ENCODE results near the gene EIF2B4. TPM values are rescaled to one million over a fixed set of nuclear protein-coding genes. Genes with fewer than 3 reads are reported as not detected.
A peak's percentile ranks its signal among the peaks of the same experiment; 100 is the strongest.

EIF2B4 gene
- total and polyA plus RNA-seq, 9 of the 15 experiments (the other 6 are each of a cell fraction or from before 2014, with no cell fraction given) = 29.7 to 80.3 (median 58.9) TPM

DNA sequence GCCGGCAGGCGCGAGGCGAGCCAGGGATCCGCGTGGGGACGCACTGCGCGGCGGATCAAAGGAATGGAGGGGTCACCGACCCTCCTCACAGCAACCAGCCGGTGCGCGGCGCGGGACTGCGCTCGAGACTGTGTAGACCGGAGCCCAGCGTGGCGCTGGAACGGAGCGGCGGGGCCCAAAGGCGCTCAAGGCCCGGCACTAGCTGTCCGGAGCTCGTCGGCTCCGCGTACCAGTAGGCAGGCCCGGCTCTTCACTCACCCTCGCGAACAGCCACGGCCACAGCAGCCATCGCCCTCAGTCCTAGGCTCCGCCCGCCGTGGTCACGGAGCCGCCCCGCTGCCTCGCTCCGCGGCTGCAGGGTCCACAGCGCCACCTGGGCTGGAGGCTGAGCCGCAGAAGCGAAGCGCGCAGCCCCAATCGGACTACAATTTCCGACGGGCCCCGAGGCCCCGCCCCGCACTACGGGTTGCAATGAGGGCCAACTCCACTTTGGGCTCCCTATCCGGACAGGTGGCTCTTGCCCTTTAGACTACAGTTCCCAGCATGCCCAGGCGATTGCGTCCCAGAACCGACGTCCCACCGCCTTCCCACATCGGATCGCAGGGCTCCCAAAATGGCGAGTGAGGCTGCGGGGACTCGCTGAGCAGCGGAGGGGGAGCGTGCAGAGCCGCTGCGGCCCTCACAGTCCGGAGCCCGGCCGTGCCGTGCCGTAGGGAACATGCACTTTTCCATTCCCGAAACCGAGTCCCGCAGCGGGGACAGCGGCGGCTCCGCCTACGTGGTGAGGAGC, at the start of gene EIF2B4, which contains the start of gene SNX17 (continued):
- TF ChIP-seq ATF7 (IDR thresholded peaks at IDR 0.05) (peak; percentile 91), NR2C1 (IDR thresholded peaks at IDR 0.05) (peak; percentile 73), NR2C1 (tag; IDR thresholded peaks at IDR 0.05) (peak; percentile 89), MBD2 (IDR thresholded peaks at IDR 0.05; ENCODE audit: borderline replicate concordance, low read depth) (peak; percentile 95), GABPB1 (CRISPR knock-in tag; IDR thresholded peaks at IDR 0.05) (peak; percentile 89), PURB (CRISPR knock-in tag; IDR thresholded peaks at IDR 0.05; ENCODE audit: low read depth) (no peak), TARDBP (IDR thresholded peaks at IDR 0.05) (peak; percentile 80), HNRNPUL1 (IDR thresholded peaks at IDR 0.05; ENCODE audit: low read length) (no peak), ATF1 (CRISPR knock-in tag; IDR thresholded peaks at IDR 0.05) (no peak; the same call in 1 of the 2 replicates), ATF1 (tag; IDR thresholded peaks at IDR 0.05) (peak; percentile 96), BRCA1 (IDR thresholded peaks at IDR 0.05) (no peak), BRCA1 (CRISPR knock-in tag; IDR thresholded peaks at IDR 0.05) (no peak), ZNF696 (CRISPR knock-in tag; conservative IDR thresholded peaks at IDR 0.05) (no peak), SLC30A9 (CRISPR knock-in tag; IDR thresholded peaks at IDR 0.05) (no peak), NRF1 (conservative IDR thresholded peaks at IDR 0.05 in 1 of 2, IDR thresholded peaks at IDR 0.05 in 1 of 2) (peak; percentile 80 to 85), RBM14 (IDR thresholded peaks at IDR 0.05; ENCODE audit: borderline replicate concordance, insufficient read depth, low read depth, low read length) (0 out of 2 replicates have a peak, but pooled peaks have one; percentile 70), ZNF316 (IDR thresholded peaks at IDR 0.05) (no peak)
- TF ChIP-seq, protein P1, sequence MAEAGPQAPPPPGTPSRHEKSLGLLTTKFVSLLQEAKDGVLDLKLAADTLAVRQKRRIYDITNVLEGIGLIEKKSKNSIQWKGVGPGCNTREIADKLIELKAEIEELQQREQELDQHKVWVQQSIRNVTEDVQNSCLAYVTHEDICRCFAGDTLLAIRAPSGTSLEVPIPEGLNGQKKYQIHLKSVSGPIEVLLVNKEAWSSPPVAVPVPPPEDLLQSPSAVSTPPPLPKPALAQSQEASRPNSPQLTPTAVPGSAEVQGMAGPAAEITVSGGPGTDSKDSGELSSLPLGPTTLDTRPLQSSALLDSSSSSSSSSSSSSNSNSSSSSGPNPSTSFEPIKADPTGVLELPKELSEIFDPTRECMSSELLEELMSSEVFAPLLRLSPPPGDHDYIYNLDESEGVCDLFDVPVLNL (CRISPR knock-in tag; IDR thresholded peaks at IDR 0.05; ENCODE audit: low read depth) = peak; percentile 28; the same call in 1 of the 2 replicates
- TF ChIP-seq, protein P2, sequence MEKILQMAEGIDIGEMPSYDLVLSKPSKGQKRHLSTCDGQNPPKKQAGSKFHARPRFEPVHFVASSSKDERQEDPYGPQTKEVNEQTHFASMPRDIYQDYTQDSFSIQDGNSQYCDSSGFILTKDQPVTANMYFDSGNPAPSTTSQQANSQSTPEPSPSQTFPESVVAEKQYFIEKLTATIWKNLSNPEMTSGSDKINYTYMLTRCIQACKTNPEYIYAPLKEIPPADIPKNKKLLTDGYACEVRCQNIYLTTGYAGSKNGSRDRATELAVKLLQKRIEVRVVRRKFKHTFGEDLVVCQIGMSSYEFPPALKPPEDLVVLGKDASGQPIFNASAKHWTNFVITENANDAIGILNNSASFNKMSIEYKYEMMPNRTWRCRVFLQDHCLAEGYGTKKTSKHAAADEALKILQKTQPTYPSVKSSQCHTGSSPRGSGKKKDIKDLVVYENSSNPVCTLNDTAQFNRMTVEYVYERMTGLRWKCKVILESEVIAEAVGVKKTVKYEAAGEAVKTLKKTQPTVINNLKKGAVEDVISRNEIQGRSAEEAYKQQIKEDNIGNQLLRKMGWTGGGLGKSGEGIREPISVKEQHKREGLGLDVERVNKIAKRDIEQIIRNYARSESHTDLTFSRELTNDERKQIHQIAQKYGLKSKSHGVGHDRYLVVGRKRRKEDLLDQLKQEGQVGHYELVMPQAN (IDR thresholded peaks at IDR 0.05; ENCODE audit: borderline replicate concordance) = peak; percentile 48; the same call in 1 of the 2 replicates
- TF ChIP-seq, protein P3, sequence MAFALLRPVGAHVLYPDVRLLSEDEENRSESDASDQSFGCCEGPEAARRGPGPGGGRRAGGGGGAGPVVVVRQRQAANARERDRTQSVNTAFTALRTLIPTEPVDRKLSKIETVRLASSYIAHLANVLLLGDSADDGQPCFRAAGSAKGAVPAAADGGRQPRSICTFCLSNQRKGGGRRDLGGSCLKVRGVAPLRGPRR (CRISPR knock-in tag; IDR thresholded peaks at IDR 0.05) = no peak; the same call in 1 of the 2 replicates
- TF ChIP-seq, protein P4, sequence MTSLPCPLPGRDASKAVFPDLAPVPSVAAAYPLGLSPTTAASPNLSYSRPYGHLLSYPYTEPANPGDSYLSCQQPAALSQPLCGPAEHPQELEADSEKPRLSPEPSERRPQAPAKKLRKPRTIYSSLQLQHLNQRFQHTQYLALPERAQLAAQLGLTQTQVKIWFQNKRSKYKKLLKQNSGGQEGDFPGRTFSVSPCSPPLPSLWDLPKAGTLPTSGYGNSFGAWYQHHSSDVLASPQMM (CRISPR knock-in tag; IDR thresholded peaks at IDR 0.05) = no peak
- TF ChIP-seq, protein P5, sequence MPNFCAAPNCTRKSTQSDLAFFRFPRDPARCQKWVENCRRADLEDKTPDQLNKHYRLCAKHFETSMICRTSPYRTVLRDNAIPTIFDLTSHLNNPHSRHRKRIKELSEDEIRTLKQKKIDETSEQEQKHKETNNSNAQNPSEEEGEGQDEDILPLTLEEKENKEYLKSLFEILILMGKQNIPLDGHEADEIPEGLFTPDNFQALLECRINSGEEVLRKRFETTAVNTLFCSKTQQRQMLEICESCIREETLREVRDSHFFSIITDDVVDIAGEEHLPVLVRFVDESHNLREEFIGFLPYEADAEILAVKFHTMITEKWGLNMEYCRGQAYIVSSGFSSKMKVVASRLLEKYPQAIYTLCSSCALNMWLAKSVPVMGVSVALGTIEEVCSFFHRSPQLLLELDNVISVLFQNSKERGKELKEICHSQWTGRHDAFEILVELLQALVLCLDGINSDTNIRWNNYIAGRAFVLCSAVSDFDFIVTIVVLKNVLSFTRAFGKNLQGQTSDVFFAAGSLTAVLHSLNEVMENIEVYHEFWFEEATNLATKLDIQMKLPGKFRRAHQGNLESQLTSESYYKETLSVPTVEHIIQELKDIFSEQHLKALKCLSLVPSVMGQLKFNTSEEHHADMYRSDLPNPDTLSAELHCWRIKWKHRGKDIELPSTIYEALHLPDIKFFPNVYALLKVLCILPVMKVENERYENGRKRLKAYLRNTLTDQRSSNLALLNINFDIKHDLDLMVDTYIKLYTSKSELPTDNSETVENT (CRISPR knock-in tag; IDR thresholded peaks at IDR 0.05) = peak; percentile 79; the same call in 1 of the 2 replicates

Data from K562 (cell line).